Esophagus (tissue), 2 donors: Measurements from ENCODE around the gene SUCLG1. TPM values are rescaled to one million over a fixed set of nuclear protein-coding genes. Genes with fewer than 3 reads are reported as not detected.

Experiments
- H3K27ac ChIP-seq, 2 donors: one replicate each; pipeline ENCODE4 v1.5.1; 2013; ENCODE audit warnings: low read depth in 2 of 2, mild to moderate bottlenecking in 2 of 2, inconsistent platforms in 1 of 2, low read length in 1 of 2, moderate library complexity in 1 of 2
- H3K27me3 ChIP-seq, 2 donors: one replicate each; pipeline ENCODE4 v1.6.1; 2013; ENCODE audit warnings: low read length in 2 of 2, control low read depth in 1 of 2, mild to moderate bottlenecking in 1 of 2; ENCODE audit not compliant: insufficient read depth in 2 of 2, control insufficient read depth in 1 of 2
- H3K36me3 ChIP-seq, 2 donors: one replicate each; pipeline ENCODE4 v1.6.1; 2013; ENCODE audit warnings: low read length in 1 of 2; ENCODE audit not compliant: control insufficient read depth in 2 of 2, insufficient read depth in 2 of 2
- H3K4me1 ChIP-seq, 2 donors: one replicate each; pipeline ENCODE4 v1.6.1; 2013; ENCODE audit warnings: low read length in 1 of 2; ENCODE audit not compliant: control insufficient read depth in 2 of 2, insufficient read depth in 2 of 2
- H3K4me3 ChIP-seq, 2 donors: one replicate each; pipeline ENCODE4 v1.5.1; 2013; ENCODE audit warnings: low read length in 2 of 2, mild to moderate bottlenecking in 2 of 2, low read depth in 1 of 2, moderate library complexity in 1 of 2
- H3K9me3 ChIP-seq, 2 donors: one replicate each; pipeline ENCODE4 v1.6.1; 2013; ENCODE audit warnings: mild to moderate bottlenecking in 2 of 2, low read depth in 1 of 2, low read length in 1 of 2, moderate library complexity in 1 of 2; ENCODE audit not compliant: control insufficient read depth in 2 of 2, insufficient read depth in 1 of 2
- WGBS, 2 donors: extraction: QIAGEN DNeasy Blood & Tissue Kit; methylation state at CpG; one replicate each; pipeline ENCODE4 v1.1.7; 2013; 5-methylcytosine and 5-hydroxymethylcytosine counted together
- polyA plus RNA-seq, 2 donors: library from polyadenylated mRNA; stranded (reverse); fragments of 200-250 nt; gene quantifications; one replicate each; pipeline ENCODE4 v1.2.3, GENCODE V29; 2013
- donor health status: healthy with polysubstance abuse.
- donor health status: Bipolar disorder and iron deficiency.

Gene SUCLG1
- polyA plus RNA-seq, 2 donors: 115 to 117 TPM

DNA sequence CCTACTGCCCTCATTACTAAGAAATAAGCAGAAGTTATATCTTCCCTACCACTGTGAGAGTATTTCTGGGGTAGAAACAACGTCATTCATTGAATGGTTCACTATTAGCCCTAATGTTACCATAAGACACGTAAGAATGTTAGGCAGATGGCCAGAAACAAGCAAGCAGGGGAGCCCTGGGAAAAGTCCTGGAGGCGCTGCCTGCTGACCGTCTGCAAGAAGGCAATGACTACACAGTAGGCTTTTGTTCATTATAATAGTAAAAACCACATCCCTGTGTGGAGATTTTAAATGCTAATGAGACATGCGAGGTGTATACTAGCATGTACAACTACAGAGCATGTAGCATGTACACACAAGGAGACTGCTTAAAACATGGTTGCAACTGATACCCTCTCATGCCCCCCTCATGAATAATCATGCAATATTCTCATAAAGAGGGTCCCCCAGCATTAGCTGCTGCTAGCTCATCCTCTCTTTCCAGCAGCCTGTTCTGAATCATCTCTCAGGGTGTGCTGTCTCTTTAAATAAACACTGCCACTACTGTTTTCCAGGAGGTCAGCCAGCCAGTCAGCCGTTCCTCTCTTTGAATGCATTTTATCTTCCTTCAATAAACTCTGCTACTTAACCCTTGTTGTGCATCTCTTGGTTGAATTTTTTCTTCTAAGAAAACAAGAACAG, 23.6 kb downstream of the SUCLG1 start:
- WGBS, 2 donors: 57 to 62% methylated on average over 6 of the region's 6 CpGs
- Histone ChIP-seq H3K4me1 (no peaks in the 10 kb centered on the region), H3K4me3 (no peak overlapping the region), H3K27ac (no peak overlapping the region), H3K36me3 (peaks cover 10 to 11% of the 10 kb centered on the region in 2 donors), H3K27me3 (no peaks in the 10 kb centered on the region), H3K9me3 (no peaks in the 10 kb centered on the region)

DNA sequence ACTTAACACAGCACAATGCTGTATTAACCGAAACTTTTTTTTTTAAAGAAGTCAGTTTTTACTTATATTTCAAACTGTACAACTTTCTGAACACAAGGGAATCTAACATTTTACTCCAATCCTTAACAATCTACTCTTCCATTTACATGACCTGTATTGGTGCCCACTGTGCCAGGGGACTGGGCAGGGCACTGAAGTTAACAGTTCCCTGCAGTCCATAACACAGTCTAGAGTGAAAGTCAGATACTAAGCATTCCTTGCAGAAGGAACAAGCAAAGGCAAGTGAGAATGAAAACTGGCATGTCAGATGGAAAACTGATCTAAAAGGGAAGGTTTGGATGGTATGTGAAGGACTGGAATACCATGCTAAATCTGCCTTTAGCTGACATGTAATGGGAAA, 29.8 kb downstream of the SUCLG1 start:
- Histone ChIP-seq H3K9me3 (no peaks in the 10 kb centered on the region), H3K4me1 (no peaks in the 10 kb centered on the region), H3K27me3 (no peaks in the 10 kb centered on the region), H3K4me3 (no peak overlapping the region), H3K27ac (no peak overlapping the region), H3K36me3 (peaks cover 12 to 21% of the 10 kb centered on the region in 2 donors)
- 97 to 98% methylated on average over 1 of the region's 1 CpG for WGBS, 2 donors

DNA sequence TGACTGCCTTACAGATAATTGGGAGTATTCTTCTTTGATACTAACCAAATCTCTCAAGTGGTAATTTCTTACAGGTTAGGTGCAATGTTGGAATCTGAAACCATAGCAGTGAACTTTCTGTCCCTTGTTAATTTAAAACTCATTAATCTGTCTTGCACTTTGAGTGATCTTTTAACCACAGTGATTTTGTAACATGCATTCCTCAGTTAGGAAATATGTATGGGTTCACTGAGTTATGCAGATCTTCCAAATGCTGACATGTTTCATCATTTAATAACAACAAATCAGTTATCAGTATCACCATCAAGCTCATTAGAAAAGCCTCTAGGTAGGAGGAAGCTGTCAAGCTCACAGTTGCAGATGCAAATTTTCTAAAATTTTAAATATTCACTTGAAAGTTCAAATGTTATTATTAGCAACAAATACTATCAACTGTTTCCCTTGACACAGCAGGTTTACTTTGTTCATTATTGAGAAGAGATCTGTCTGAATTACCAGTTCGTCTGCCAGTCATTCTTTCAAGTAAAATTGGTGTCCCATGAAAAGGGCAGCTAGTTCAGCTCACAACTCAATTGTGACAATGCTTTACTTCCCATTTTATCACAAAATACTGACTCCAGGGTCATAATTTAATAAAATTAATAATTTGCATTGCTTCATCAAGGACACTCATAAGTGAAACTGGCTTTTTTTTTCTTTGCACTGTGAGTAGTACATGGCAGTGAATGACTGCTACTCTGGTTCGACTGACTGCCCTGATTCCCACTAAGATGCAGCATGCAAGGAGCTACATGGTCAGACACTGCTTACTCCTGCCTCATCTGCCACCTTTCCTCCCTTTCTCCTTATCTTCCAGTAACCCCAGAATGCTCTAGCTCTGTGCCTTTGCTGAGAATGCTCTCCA, 31.6 kb downstream of the SUCLG1 start:
- Histone ChIP-seq H3K4me3 (no peak overlapping the region), H3K27me3 (no peaks in the 10 kb centered on the region), H3K36me3 (peaks cover 10 to 19% of the 10 kb centered on the region in 2 donors), H3K27ac (no peak overlapping the region), H3K4me1 (no peaks in the 10 kb centered on the region), H3K9me3 (no peaks in the 10 kb centered on the region)
- WGBS, 2 donors: 63 to 81% methylated on average over 2 of the region's 2 CpGs

- Histone ChIP-seq H3K27ac (no peak overlapping the region), H3K27me3 (no peaks in the 10 kb centered on the region), H3K9me3 (no peaks in the 10 kb centered on the region), H3K36me3 (peaks cover 10 to 19% of the 10 kb centered on the region in 2 donors), H3K4me3 (no peak overlapping the region), H3K4me1 (no peaks in the 10 kb centered on the region)
- WGBS, 2 donors: 80 to 87% methylated on average over 3 of the region's 3 CpGs
Measured at GRCh38 chr2:84425310-84425709, 33.8 kb downstream of the SUCLG1 start.

- Histone ChIP-seq H3K4me1 (no peaks in the 10 kb centered on the region), H3K27ac (no peak overlapping the region), H3K9me3 (no peaks in the 10 kb centered on the region), H3K27me3 (no peaks in the 10 kb centered on the region), H3K4me3 (no peak overlapping the region), H3K36me3 (peaks cover 3 to 14% of the 10 kb centered on the region in 2 donors)
Measured at GRCh38 chr2:84424152-84424551, 34.9 kb downstream of the SUCLG1 start.

DNA sequence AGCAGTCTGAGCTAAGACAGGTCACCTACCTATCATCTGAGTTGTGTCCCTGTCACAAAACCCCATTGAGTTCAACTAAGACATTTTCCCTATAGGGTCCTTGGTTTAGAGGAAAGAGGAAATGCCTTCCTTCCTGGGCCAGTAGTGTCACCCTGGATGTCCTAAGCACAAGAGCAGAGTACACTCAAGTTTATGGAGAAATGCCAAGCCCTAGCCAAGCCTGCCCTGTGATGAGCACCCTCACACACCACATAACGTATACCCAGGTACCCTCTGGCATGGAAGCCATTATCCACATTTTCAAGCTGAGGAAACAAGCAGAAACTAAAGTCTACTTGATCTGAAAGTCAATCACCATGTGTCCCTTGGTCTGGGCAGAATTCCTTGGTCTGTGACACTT, 37.3 kb downstream of the SUCLG1 start:
- WGBS, 2 donors: 92% methylated on average over 1 of the region's 1 CpG
- Histone ChIP-seq H3K36me3 (peaks cover 3 to 12% of the 10 kb centered on the region in 2 donors), H3K9me3 (no peaks in the 10 kb centered on the region), H3K4me1 (no peaks in the 10 kb centered on the region), H3K4me3 (no peak overlapping the region), H3K27me3 (no peaks in the 10 kb centered on the region), H3K27ac (no peak overlapping the region)

DNA sequence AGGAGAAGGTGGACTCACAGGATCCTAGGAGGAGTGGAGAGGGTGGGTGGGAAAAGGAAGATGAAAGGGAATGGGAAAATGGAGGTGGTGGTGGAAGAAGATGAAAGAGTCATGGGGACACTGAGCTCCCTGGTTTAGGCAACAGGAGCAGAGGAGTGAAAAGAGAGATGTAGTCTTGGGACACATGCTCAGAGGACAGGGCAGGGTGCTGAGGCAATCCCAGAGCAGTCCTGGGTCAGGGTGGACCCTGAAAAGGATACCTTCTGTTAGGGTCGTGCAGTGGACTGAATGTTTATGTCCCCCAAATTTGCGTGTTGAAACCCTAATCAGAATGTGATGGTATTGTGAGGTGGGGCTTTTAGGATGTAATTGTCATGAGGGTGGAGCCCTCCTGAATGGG, 37.9 kb downstream of the SUCLG1 start:
- 92 to 94% methylated on average over 2 of the region's 2 CpGs for WGBS, 2 donors
- H3K4me3 ChIP-seq: no peak overlapping the region

DNA sequence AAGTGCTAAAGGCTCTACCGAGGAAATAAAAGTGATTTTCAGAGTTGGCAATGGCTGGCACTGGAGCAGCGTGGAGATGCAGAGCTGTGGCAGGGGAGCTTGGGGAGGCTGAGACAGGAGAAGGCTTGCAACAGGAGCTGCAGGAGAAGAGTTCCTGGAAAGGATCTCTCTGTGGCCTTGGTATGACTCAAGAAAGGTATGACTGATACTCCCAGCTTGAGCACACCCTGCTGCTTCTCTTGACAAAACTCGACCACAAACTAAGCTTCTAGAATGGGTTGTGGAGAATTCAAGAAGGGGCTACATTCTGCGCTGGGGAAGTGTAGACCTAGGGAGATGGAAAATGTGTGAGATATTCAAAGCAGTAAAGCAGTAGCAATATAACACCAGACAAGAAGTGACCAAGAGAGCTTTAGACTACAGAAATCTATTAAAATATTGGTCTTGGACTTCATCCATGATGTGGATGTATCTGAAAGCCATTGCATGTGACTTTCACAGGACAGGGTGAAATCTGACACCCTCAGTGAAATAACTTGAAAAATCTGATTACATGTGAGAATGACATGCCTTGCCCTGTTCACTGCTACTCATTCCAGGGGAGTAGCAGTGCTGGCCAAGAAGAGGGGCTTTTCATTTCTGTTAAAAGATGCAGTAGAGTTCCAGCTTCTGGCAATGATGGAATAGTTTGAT, 41.5 kb downstream of the SUCLG1 start:
- Histone ChIP-seq H3K4me3 (no peak overlapping the region), H3K27me3 (no peaks in the 10 kb centered on the region), H3K36me3 (peaks cover 3 to 5% of the 10 kb centered on the region in 2 donors), H3K9me3 (no peaks in the 10 kb centered on the region), H3K4me1 (no peaks in the 10 kb centered on the region), H3K27ac (no peak overlapping the region)
- 65 to 79% methylated on average over 4 of the region's 4 CpGs for WGBS, 2 donors

More for the DNA sequence above, 37.9 kb downstream of the SUCLG1 start:
- Histone ChIP-seq H3K27me3 (no peaks in the 10 kb centered on the region), H3K4me1 (no peaks in the 10 kb centered on the region), H3K9me3 (no peaks in the 10 kb centered on the region), H3K27ac (no peak overlapping the region), H3K36me3 (peaks cover 3 to 12% of the 10 kb centered on the region in 2 donors)

- Histone ChIP-seq H3K4me3 (no peak overlapping the region), H3K9me3 (no peaks in the 10 kb centered on the region), H3K36me3 (no peaks in the 10 kb centered on the region), H3K4me1 (no peaks in the 10 kb centered on the region), H3K27ac (no peak overlapping the region), H3K27me3 (no peaks in the 10 kb centered on the region)
- WGBS, 2 donors: 67% methylated on average over 2 of the region's 2 CpGs
Measured at GRCh38 chr2:84409531-84409930, 49.5 kb downstream of the SUCLG1 start.
